ENCODE results near the gene OR51B6. TPM values are rescaled to one million over a fixed set of nuclear protein-coding genes. Genes with fewer than 3 reads are reported as not detected.

The OR51B6 gene, protein sequence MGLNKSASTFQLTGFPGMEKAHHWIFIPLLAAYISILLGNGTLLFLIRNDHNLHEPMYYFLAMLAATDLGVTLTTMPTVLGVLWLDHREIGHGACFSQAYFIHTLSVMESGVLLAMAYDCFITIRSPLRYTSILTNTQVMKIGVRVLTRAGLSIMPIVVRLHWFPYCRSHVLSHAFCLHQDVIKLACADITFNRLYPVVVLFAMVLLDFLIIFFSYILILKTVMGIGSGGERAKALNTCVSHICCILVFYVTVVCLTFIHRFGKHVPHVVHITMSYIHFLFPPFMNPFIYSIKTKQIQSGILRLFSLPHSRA
- not detected in 2 replicates for total RNA-seq

DNA sequence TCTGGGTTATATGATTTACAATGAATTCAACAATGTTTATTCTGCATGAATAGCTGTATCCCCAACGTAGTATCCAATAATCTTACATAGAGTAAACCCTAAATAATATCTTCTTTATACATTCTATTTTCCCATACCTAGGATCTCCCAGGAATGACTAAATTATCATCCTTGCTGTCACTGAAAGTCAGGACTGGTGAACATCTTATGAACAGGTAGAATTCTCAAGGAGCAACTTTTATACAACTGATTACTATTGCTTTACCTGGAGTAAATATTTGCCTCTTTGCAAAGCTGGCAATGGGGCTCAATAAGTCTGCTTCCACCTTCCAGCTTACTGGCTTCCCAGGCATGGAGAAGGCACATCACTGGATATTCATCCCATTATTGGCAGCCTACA, at the start of gene OR51B6:
TSS of gene OR51B6 (plus strand) at position 301 of the 400 bp plus-strand sequence. CDS start at position 301, 0 bp downstream.

DNA sequence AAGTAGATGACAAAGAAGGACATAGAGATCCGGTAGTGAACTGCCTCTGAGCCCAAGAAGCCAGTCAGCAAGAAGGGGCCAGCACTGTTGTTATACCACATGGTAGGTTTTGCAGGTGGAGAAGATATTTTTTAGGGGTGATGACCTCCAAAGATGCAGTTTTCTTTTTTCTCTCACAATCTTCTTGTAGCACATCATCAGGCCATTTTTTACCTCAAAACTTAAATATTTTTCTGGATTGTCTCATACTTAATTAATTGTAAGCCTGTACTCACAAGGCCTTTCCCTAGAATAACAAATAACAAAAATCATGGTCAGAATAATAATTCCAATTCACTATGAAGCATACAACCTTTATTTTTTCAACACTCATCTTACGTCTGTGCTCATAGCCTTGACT, 49.5 kb upstream of the OR51B6 start, which contains the start of gene OR51B4:
TSS of gene OR51B4 (minus strand) at position 101 of the 400 bp plus-strand sequence. CDS start at position 101, 0 bp downstream.

GRCh38 chr11:5324197-5324596, 27.1 kb upstream of the OR51B6 start, which contains the start of gene OR51B2:
Gene OR51B2, minus strand, starts transcription at chr11:5324297. Its CDS starts 0 bp downstream, at chr11:5324297.

GRCh38 chr11:5343474-5344335, 7.6 kb upstream of the OR51B6 start, which contains the start of gene OR51B5:
Gene OR51B5, minus strand, starts transcription at chr11:5343524. Its CDS starts 0 bp downstream, at chr11:5343524.

GRCh38 chr11:5383576-5383975, 32.3 kb downstream of the OR51B6 start, which contains the start of gene OR51M1:
Gene OR51M1, plus strand, starts transcription at chr11:5383812. Its CDS starts 5,587 bp downstream, at chr11:5389399.

Small RNA genes within 50 kb of the gene (small RNA-seq; reads per million reads assigned to genes)
- not detected for gene AC104389.3

Other genes with a start within 250 kb of the OR51B6 start
- gene OR52A5, start 213.2 kb upstream of the OR51B6 start, total RNA-seq = not detected in 2 replicates
- not detected in 2 replicates for gene OR52A1, start 196.8 kb upstream of the OR51B6 start, total RNA-seq
- not detected in 2 replicates for gene OR51V1, start 150.8 kb upstream of the OR51B6 start, total RNA-seq
- not detected in 2 replicates for gene HBB, start 124.4 kb upstream of the OR51B6 start, total RNA-seq
- gene HBD, start 117.0 kb upstream of the OR51B6 start, total RNA-seq = not detected in 2 replicates
- not detected in 2 replicates for gene HBG1, start 101.7 kb upstream of the OR51B6 start, total RNA-seq
- gene HBG2, start 96.7 kb upstream of the OR51B6 start, total RNA-seq = not detected in 2 replicates
- not detected in 2 replicates for gene HBE1, start 81.6 kb upstream of the OR51B6 start, total RNA-seq
- not detected in 2 replicates for gene OR51B4, start 49.6 kb upstream of the OR51B6 start, total RNA-seq
- not detected in 2 replicates for gene OR51B2, start 27.2 kb upstream of the OR51B6 start, total RNA-seq
- gene OR51B5, start 8.0 kb upstream of the OR51B6 start, total RNA-seq = 0.11 and 0.26 TPM in 2 replicates
- gene OR51M1, start 32.3 kb downstream of the OR51B6 start, total RNA-seq = not detected in 2 replicates
- gene OR51Q1, start 70.6 kb downstream of the OR51B6 start, total RNA-seq = not detected in 2 replicates
- 0.22 TPM in 1 of 2 replicates, not detected in the other for gene OR51I1, start 90.0 kb downstream of the OR51B6 start, total RNA-seq
- not detected in 2 replicates for gene OR51I2, start 97.8 kb downstream of the OR51B6 start, total RNA-seq
- not detected in 2 replicates for gene OR52D1, start 137.2 kb downstream of the OR51B6 start, total RNA-seq
- 0.11 and 0.13 TPM in 2 replicates for gene UBQLN3, start 158.4 kb downstream of the OR51B6 start, total RNA-seq
- gene UBQLNL, start 165.2 kb downstream of the OR51B6 start, total RNA-seq = 0.39 and 0.65 TPM in 2 replicates
- 0.65 and 1.0 TPM in 2 replicates for gene OR52H1, start 197.0 kb downstream of the OR51B6 start, total RNA-seq
- gene OR52B6, start 229.4 kb downstream of the OR51B6 start, total RNA-seq = not detected in 2 replicates
- 9.4 and 9.7 TPM in 2 replicates for gene TRIM6, start 245.1 kb downstream of the OR51B6 start, total RNA-seq